HepG2 (cell line): ENCODE data around the gene SLC17A5. TPM values are rescaled to one million over a fixed set of nuclear protein-coding genes. Genes with fewer than 3 reads are reported as not detected.

Source experiments
- ATF2 ChIP-seq: sonication (generic); formaldehyde crosslinking; IDR thresholded peaks from 2 replicates; pipeline ENCODE4 v1.4.0; 2020; ENCODE audit warnings: missing genetic modification reagents
- CREM ChIP-seq, 2 experiments: sonication (generic) in 1 of 2; formaldehyde crosslinking in 1 of 2; IDR thresholded peaks; 2 replicates each; pipeline versions ENCODE4 v1.4.0 to v1.6.1; 2016 to 2020; ENCODE audit warnings: antibody characterized with exemption in 1 of 2, mild to moderate bottlenecking in 1 of 2, missing genetic modification reagents in 1 of 2
- FOXA1 ChIP-seq, 2 experiments: fragments of 450-650 bp in 1 of 2; sonication (generic) in 1 of 2; formaldehyde crosslinking in 1 of 2; IDR thresholded peaks; 2 replicates each; pipeline versions ENCODE4 v1.4.0 to v1.6.1; 2016 to 2020; ENCODE audit warnings: missing genetic modification reagents in 1 of 2
- HOXA3 ChIP-seq: sonication (generic); formaldehyde crosslinking; IDR thresholded peaks from 2 replicates; pipeline ENCODE4 v1.5.0; 2020; ENCODE audit warnings: missing genetic modification reagents
- MBD4 ChIP-seq: IDR thresholded peaks from 2 replicates; pipeline ENCODE4 v1.6.1; 2012; ENCODE audit warnings: low read length, inconsistent platforms, borderline replicate concordance
- MED1 ChIP-seq: sonication (generic); formaldehyde crosslinking; IDR thresholded peaks from 2 replicates; pipeline ENCODE4 v1.4.0; 2020; ENCODE audit warnings: missing genetic modification reagents
- MTA3 ChIP-seq: sonication (generic); formaldehyde crosslinking; IDR thresholded peaks from 2 replicates; pipeline ENCODE4 v1.4.0; 2020; ENCODE audit warnings: missing genetic modification reagents
- NCOA2 ChIP-seq: sonication (generic); formaldehyde crosslinking; IDR thresholded peaks from 2 replicates; pipeline ENCODE4 v1.8.0; 2022; ENCODE audit warnings: inconsistent platforms
- RXRB ChIP-seq: IDR thresholded peaks from 2 replicates; pipeline ENCODE4 v1.6.1; 2016; ENCODE audit warnings: borderline replicate concordance, missing genetic modification reagents, missing compliant biosample characterization
- ZNF101 ChIP-seq: sonication (generic); formaldehyde crosslinking; IDR thresholded peaks from 2 replicates; pipeline ENCODE4 v1.4.0; 2020; ENCODE audit warnings: mild to moderate bottlenecking, low read depth, missing genetic modification reagents, borderline replicate concordance
- ZNF670 ChIP-seq: sonication (generic); formaldehyde crosslinking; IDR thresholded peaks from 2 replicates; pipeline ENCODE4 v1.8.0; 2022; ENCODE audit warnings: mild to moderate bottlenecking, missing genetic modification reagents, borderline replicate concordance
- ZNF672 ChIP-seq: sonication (generic); formaldehyde crosslinking; IDR thresholded peaks from 2 replicates; pipeline ENCODE4 v1.8.1; 2022; ENCODE audit warnings: missing genetic modification reagents
- ZNF746 ChIP-seq: sonication (generic); formaldehyde crosslinking; IDR thresholded peaks from 2 replicates; pipeline ENCODE4 v1.8.0; 2022; ENCODE audit warnings: mild to moderate bottlenecking, missing genetic modification reagents
- ZSCAN30 ChIP-seq: sonication (generic); formaldehyde crosslinking; IDR thresholded peaks from 2 replicates; pipeline ENCODE4 v1.5.0; 2020; ENCODE audit warnings: mild to moderate bottlenecking, missing genetic modification reagents
- polyA plus RNA-seq, 8 experiments: library from polyadenylated mRNA; depleted of rRNA in 3 of 8; stranded (reverse) in 7 of 8; unstranded in 1 of 8; fragments of >200 nt; fragmentation: Illumina TruSeq in 4 of 8; extraction: Trizol in 4 of 8; gene quantifications; 2 replicates each; pipeline versions ENCODE4 v1.2.1 to v1.2.3, GENCODE V29; 2011 to 2016; ENCODE audit warnings: low read depth in 4 of 8, missing spikeins in 1 of 8, mixed read lengths in 1 of 8; ENCODE audit not compliant: insufficient read depth in 1 of 8
- total RNA-seq, 5 experiments: library from RNA; depleted of rRNA; stranded (reverse); fragments of >200 nt; fragmentation: Illumina TruSeq; extraction: Trizol; gene quantifications; 2 replicates each; pipeline ENCODE4 v1.2.3, GENCODE V29; 2016; ENCODE audit warnings: low read depth in 1 of 5
- TF ChIP-seq, protein P1 (sequence below): sonication (generic); formaldehyde crosslinking; IDR thresholded peaks from 2 replicates; pipeline ENCODE4 v1.4.0; 2020; ENCODE audit warnings: mild to moderate bottlenecking, missing genetic modification reagents, borderline replicate concordance
- TF ChIP-seq, protein P2 (sequence below): sonication (generic); formaldehyde crosslinking; IDR thresholded peaks from 2 replicates; pipeline ENCODE4 v1.9.0; 2022; ENCODE audit warnings: low read depth, missing genetic modification reagents
- TF ChIP-seq, protein P3 (sequence below): sonication (generic); formaldehyde crosslinking; conservative IDR thresholded peaks from 2 replicates; pipeline ENCODE4 v1.4.0; 2020; ENCODE audit warnings: mild to moderate bottlenecking, missing genetic modification reagents, moderate library complexity

Gene SLC17A5
- total and polyA plus RNA-seq, 2 of the 13 experiments (the other 11 are each of a cell fraction or from before 2014, with no cell fraction given): 18.3 to 20.5 TPM

DNA sequence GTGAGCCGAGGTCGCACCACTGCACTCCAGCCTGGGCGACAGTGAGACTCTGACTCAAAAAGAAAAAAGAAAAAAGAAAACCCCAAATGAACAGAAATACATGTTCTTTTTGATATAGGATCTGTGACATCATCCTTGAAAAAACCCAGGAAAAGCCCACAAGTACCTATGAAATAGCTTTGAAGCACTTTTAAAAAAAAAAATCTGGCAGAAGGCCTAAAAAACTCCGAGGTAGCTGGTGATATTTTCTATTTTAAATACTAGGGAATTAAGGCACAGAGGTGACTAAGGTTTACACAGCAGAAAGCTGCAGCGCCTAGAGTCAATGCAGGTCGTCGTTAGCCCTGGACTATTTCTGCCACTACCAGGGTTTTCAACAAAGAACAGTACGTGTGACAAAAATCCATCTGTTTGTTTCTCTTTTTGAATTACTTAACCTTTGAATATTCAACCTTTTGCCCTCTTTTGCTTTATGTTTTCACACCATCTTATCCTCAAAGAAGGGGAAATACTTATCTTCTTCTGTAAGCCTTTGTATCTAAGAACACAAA lies 93.5 kb downstream of the SLC17A5 start (continued):
- TF ChIP-seq, protein P1, sequence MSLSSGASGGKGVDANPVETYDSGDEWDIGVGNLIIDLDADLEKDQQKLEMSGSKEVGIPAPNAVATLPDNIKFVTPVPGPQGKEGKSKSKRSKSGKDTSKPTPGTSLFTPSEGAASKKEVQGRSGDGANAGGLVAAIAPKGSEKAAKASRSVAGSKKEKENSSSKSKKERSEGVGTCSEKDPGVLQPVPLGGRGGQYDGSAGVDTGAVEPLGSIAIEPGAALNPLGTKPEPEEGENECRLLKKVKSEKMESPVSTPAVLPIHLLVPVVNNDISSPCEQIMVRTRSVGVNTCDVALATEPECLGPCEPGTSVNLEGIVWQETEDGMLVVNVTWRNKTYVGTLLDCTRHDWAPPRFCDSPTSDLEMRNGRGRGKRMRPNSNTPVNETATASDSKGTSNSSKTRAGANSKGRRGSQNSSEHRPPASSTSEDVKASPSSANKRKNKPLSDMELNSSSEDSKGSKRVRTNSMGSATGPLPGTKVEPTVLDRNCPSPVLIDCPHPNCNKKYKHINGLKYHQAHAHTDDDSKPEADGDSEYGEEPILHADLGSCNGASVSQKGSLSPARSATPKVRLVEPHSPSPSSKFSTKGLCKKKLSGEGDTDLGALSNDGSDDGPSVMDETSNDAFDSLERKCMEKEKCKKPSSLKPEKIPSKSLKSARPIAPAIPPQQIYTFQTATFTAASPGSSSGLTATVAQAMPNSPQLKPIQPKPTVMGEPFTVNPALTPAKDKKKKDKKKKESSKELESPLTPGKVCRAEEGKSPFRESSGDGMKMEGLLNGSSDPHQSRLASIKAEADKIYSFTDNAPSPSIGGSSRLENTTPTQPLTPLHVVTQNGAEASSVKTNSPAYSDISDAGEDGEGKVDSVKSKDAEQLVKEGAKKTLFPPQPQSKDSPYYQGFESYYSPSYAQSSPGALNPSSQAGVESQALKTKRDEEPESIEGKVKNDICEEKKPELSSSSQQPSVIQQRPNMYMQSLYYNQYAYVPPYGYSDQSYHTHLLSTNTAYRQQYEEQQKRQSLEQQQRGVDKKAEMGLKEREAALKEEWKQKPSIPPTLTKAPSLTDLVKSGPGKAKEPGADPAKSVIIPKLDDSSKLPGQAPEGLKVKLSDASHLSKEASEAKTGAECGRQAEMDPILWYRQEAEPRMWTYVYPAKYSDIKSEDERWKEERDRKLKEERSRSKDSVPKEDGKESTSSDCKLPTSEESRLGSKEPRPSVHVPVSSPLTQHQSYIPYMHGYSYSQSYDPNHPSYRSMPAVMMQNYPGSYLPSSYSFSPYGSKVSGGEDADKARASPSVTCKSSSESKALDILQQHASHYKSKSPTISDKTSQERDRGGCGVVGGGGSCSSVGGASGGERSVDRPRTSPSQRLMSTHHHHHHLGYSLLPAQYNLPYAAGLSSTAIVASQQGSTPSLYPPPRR (CRISPR knock-in tag): peak; percentile 48; the same call in 1 of the 2 replicates
- TF ChIP-seq, protein P2, sequence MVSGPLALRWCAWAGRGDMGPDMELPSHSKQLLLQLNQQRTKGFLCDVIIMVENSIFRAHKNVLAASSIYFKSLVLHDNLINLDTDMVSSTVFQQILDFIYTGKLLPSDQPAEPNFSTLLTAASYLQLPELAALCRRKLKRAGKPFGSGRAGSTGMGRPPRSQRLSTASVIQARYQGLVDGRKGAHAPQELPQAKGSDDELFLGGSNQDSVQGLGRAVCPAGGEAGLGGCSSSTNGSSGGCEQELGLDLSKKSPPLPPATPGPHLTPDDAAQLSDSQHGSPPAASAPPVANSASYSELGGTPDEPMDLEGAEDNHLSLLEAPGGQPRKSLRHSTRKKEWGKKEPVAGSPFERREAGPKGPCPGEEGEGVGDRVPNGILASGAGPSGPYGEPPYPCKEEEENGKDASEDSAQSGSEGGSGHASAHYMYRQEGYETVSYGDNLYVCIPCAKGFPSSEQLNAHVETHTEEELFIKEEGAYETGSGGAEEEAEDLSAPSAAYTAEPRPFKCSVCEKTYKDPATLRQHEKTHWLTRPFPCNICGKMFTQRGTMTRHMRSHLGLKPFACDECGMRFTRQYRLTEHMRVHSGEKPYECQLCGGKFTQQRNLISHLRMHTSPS: no peak
- no peak for TF ChIP-seq ZNF746 (CRISPR knock-in tag)
- TF ChIP-seq ZNF670: no peak
- no peak for TF ChIP-seq MBD4
- TF ChIP-seq HOXA3 (CRISPR knock-in tag): peak; percentile 22; the same call in 1 of the 2 replicates
- TF ChIP-seq ATF2: 0 out of 2 replicates have a peak, but pooled peaks have one; percentile 14
- peak; percentile 64; the same call in 1 of the 2 replicates for TF ChIP-seq RXRB (CRISPR knock-in tag)
- no peak for TF ChIP-seq ZNF101 (CRISPR knock-in tag)
- TF ChIP-seq MED1 (CRISPR knock-in tag): peak; percentile 49; the same call in 1 of the 2 replicates
- TF ChIP-seq NCOA2 (CRISPR knock-in tag): peak; percentile 78
- TF ChIP-seq ZSCAN30 (CRISPR knock-in tag): no peak
- TF ChIP-seq FOXA1 (IDR thresholded peaks at IDR 0.05): no peak
- 0 out of 2 replicates have a peak, but pooled peaks have one; percentile 4 for TF ChIP-seq FOXA1 (CRISPR knock-in tag; IDR thresholded peaks at IDR 0.05)
- no peak for TF ChIP-seq MTA3
- TF ChIP-seq CREM (IDR thresholded peaks at IDR 0.05): peak; percentile 59; the same call in 1 of the 2 replicates
- TF ChIP-seq CREM (CRISPR knock-in tag; IDR thresholded peaks at IDR 0.05): no peak
- TF ChIP-seq, protein P3, sequence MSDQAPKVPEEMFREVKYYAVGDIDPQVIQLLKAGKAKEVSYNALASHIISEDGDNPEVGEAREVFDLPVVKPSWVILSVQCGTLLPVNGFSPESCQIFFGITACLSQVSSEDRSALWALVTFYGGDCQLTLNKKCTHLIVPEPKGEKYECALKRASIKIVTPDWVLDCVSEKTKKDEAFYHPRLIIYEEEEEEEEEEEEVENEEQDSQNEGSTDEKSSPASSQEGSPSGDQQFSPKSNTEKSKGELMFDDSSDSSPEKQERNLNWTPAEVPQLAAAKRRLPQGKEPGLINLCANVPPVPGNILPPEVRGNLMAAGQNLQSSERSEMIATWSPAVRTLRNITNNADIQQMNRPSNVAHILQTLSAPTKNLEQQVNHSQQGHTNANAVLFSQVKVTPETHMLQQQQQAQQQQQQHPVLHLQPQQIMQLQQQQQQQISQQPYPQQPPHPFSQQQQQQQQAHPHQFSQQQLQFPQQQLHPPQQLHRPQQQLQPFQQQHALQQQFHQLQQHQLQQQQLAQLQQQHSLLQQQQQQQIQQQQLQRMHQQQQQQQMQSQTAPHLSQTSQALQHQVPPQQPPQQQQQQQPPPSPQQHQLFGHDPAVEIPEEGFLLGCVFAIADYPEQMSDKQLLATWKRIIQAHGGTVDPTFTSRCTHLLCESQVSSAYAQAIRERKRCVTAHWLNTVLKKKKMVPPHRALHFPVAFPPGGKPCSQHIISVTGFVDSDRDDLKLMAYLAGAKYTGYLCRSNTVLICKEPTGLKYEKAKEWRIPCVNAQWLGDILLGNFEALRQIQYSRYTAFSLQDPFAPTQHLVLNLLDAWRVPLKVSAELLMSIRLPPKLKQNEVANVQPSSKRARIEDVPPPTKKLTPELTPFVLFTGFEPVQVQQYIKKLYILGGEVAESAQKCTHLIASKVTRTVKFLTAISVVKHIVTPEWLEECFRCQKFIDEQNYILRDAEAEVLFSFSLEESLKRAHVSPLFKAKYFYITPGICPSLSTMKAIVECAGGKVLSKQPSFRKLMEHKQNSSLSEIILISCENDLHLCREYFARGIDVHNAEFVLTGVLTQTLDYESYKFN (CRISPR knock-in tag): peak; percentile 42; the same call in 1 of the 2 replicates
- TF ChIP-seq ZNF672 (CRISPR knock-in tag): no peak
